ENCODE results near the gene MAGI2. TPM values are rescaled to one million over a fixed set of nuclear protein-coding genes. Genes with fewer than 3 reads are reported as not detected.

Gene MAGI2
- total RNA-seq, 2 donors from 2014 or later, result 10.3 to 19.2 TPM

GRCh38 chr7:78904983-78905382 lies 548.5 kb downstream of the MAGI2 start:
- H3K36me3 Mint-ChIP-seq (ENCODE audit: low read depth), result no peaks in the 10 kb centered on the region
- Histone ChIP-seq H3K27ac (ENCODE audit: low read depth, low read length) (no peak overlapping the region), H3K27me3 (ENCODE audit: control insufficient read depth, insufficient read depth, low read length, poor library complexity, severe bottlenecking) (no peaks in the 10 kb centered on the region), H3K4me1 (ENCODE audit: control insufficient read depth, insufficient read depth, low read length) (no peaks in the 10 kb centered on the region), H3K9ac (ENCODE audit: extremely low read depth, low read length, poor library complexity, severe bottlenecking) (no peak overlapping the region), H3K36me3 (ENCODE audit: control insufficient read depth, insufficient read depth, low read length) (no peaks in the 10 kb centered on the region), H3K9me3 (ENCODE audit: control insufficient read depth, low read length) (no peaks in the 10 kb centered on the region), H3K4me3 (ENCODE audit: low read length) (no peak overlapping the region)
- H3K4me3 Mint-ChIP-seq, result no peak overlapping the region
- H3K27me3 Mint-ChIP-seq (ENCODE audit: insufficient read depth), result no peaks in the 10 kb centered on the region
- 82 to 95% methylated on average over 2 of the region's 2 CpGs for WGBS, 2 experiments (ENCODE audit: insufficient coverage in 1 of 2, insufficient read length in 1 of 2)
- H3K27ac Mint-ChIP-seq, result no peak overlapping the region
- H3K9me3 Mint-ChIP-seq, result no peaks in the 10 kb centered on the region
- no peak for DNase-seq
- peaks cover 2% of the 10 kb centered on the region for H3K4me1 Mint-ChIP-seq
- TF ChIP-seq CTCF (conservative IDR thresholded peaks at IDR 0.05), result no peak

- no peak overlapping the region for H3K9ac ChIP-seq (ENCODE audit: extremely low read depth, low read length, poor library complexity, severe bottlenecking)
- WGBS, 2 experiments (ENCODE audit: insufficient coverage in 1 of 2, insufficient read length in 1 of 2), result 93% methylated on average over 3 of the region's 3 CpGs; no CpG with 5 or more reads in 1 of the 2 experiments
- no peaks in the 10 kb centered on the region for H3K27me3 Mint-ChIP-seq (ENCODE audit: insufficient read depth)
- no peaks in the 10 kb centered on the region for H3K36me3 Mint-ChIP-seq (ENCODE audit: low read depth)
- H3K27me3 ChIP-seq (ENCODE audit: control insufficient read depth, insufficient read depth, low read length, poor library complexity, severe bottlenecking), result no peaks in the 10 kb centered on the region
- H3K36me3 ChIP-seq (ENCODE audit: control insufficient read depth, insufficient read depth, low read length), result no peaks in the 10 kb centered on the region
- no peaks in the 10 kb centered on the region for H3K4me1 ChIP-seq (ENCODE audit: control insufficient read depth, insufficient read depth, low read length)
- no peak overlapping the region for H3K27ac ChIP-seq (ENCODE audit: low read depth, low read length)
- DNase-seq, result no peak
- H3K9me3 ChIP-seq (ENCODE audit: control insufficient read depth, low read length), result no peaks in the 10 kb centered on the region
- no peak overlapping the region for H3K4me3 Mint-ChIP-seq
- no peak overlapping the region for H3K27ac Mint-ChIP-seq
- no peak for TF ChIP-seq CTCF (conservative IDR thresholded peaks at IDR 0.05)
- H3K4me3 ChIP-seq (ENCODE audit: low read length), result no peak overlapping the region
- H3K4me1 Mint-ChIP-seq, result no peaks in the 10 kb centered on the region
- H3K9me3 Mint-ChIP-seq, result no peaks in the 10 kb centered on the region
Measured at GRCh38 chr7:78901566-78901965, 551.9 kb downstream of the MAGI2 start.

- H3K36me3 Mint-ChIP-seq (ENCODE audit: low read depth), result no peaks in the 10 kb centered on the region
- H3K27ac ChIP-seq (ENCODE audit: low read depth, low read length), result no peak overlapping the region
- no peaks in the 10 kb centered on the region for H3K36me3 ChIP-seq (ENCODE audit: control insufficient read depth, insufficient read depth, low read length)
- no peak overlapping the region for H3K27ac Mint-ChIP-seq
- no peak for TF ChIP-seq CTCF (conservative IDR thresholded peaks at IDR 0.05)
- no peaks in the 10 kb centered on the region for H3K9me3 Mint-ChIP-seq
- no peak overlapping the region for H3K4me3 ChIP-seq (ENCODE audit: low read length)
- 89 to 96% methylated on average over 2 of the region's 2 CpGs for WGBS, 2 experiments (ENCODE audit: insufficient coverage in 1 of 2, insufficient read length in 1 of 2)
- DNase-seq, result no peak
- H3K9ac ChIP-seq (ENCODE audit: extremely low read depth, low read length, poor library complexity, severe bottlenecking), result no peak overlapping the region
- no peaks in the 10 kb centered on the region for H3K27me3 Mint-ChIP-seq (ENCODE audit: insufficient read depth)
- no peaks in the 10 kb centered on the region for H3K4me1 ChIP-seq (ENCODE audit: control insufficient read depth, insufficient read depth, low read length)
- H3K9me3 ChIP-seq (ENCODE audit: control insufficient read depth, low read length), result no peaks in the 10 kb centered on the region
- H3K4me3 Mint-ChIP-seq, result no peak overlapping the region
- no peaks in the 10 kb centered on the region for H3K4me1 Mint-ChIP-seq
- H3K27me3 ChIP-seq (ENCODE audit: control insufficient read depth, insufficient read depth, low read length, poor library complexity, severe bottlenecking), result no peaks in the 10 kb centered on the region
Measured at GRCh38 chr7:78900806-78901205, 552.7 kb downstream of the MAGI2 start.
